Measurements from ENCODE around the gene HOXC10. TPM values are rescaled to one million over a fixed set of nuclear protein-coding genes. Genes with fewer than 3 reads are reported as not detected.
A peak's percentile ranks its signal among the peaks of the same experiment; 100 is the strongest.

HOXC10 gene
- total RNA-seq, 2 donors from 2014 or later = not detected

DNA sequence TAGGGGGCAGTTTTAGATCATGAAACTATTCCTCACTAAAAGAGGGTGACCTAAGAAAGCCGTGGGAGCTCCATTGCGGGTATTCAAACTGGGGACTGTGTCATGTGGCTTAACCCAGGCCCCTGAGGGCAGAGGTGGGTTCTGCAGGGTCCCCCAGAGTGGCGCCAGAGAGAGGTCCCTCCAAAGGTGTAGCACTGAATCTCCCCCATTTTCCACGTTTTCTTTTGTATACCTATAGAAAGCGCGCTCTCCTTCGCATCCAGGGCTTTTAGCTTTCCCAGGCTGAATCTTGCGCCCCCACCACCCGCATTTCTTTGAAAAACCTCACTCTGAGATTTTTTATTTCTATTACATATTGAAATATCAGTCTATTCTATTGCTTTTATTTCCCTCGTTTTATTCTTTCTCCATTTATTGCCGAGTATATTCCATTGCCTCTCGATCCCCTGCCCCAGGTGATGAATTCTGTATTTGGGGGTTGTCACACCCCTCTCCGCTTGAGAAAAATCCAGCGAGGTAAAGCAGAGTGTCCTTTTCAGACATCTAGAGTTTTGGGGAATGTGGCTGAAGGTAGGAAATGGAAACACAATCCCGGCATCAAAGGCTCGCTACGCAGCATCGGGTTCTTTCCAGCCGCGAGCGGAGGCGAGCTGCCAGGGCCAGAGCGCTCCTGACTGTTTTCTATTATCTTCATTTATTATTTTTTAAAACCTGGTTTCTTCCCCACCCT, 47.2 kb upstream of the HOXC10 start:
- Histone ChIP-seq H3K4me3 (ENCODE audit: low read length) (no peak overlapping the region), H3K36me3 (ENCODE audit: control insufficient read depth, insufficient read depth, low read length) (no peaks in the 10 kb centered on the region), H3K9me3 (ENCODE audit: control insufficient read depth, low read length) (peaks cover 9% of the 10 kb centered on the region), H3K9ac (ENCODE audit: extremely low read depth, low read length, poor library complexity, severe bottlenecking) (no peak overlapping the region), H3K27me3 (ENCODE audit: control insufficient read depth, insufficient read depth, low read length, poor library complexity, severe bottlenecking) (peaks cover 100% of the 10 kb centered on the region), H3K27ac (ENCODE audit: low read depth, low read length) (no peak overlapping the region), H3K4me1 (ENCODE audit: control insufficient read depth, insufficient read depth, low read length) (no peaks in the 10 kb centered on the region)
- Mint-ChIP-seq H3K9me3 (peaks cover 12% of the 10 kb centered on the region), H3K4me3 (no peak overlapping the region), H3K27me3 (ENCODE audit: insufficient read depth) (peaks cover 98% of the 10 kb centered on the region), H3K4me1 (peaks cover 5% of the 10 kb centered on the region), H3K27ac (no peak overlapping the region), H3K36me3 (ENCODE audit: low read depth) (no peaks in the 10 kb centered on the region)
- 44 to 48% methylated on average over 16 to 23 of the region's 23 CpGs for WGBS, 2 experiments (ENCODE audit: insufficient coverage in 1 of 2, insufficient read length in 1 of 2)
- TF ChIP-seq, protein P1, sequence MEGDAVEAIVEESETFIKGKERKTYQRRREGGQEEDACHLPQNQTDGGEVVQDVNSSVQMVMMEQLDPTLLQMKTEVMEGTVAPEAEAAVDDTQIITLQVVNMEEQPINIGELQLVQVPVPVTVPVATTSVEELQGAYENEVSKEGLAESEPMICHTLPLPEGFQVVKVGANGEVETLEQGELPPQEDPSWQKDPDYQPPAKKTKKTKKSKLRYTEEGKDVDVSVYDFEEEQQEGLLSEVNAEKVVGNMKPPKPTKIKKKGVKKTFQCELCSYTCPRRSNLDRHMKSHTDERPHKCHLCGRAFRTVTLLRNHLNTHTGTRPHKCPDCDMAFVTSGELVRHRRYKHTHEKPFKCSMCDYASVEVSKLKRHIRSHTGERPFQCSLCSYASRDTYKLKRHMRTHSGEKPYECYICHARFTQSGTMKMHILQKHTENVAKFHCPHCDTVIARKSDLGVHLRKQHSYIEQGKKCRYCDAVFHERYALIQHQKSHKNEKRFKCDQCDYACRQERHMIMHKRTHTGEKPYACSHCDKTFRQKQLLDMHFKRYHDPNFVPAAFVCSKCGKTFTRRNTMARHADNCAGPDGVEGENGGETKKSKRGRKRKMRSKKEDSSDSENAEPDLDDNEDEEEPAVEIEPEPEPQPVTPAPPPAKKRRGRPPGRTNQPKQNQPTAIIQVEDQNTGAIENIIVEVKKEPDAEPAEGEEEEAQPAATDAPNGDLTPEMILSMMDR (conservative IDR thresholded peaks at IDR 0.05) = no peak
- DNase-seq = no peak

DNA sequence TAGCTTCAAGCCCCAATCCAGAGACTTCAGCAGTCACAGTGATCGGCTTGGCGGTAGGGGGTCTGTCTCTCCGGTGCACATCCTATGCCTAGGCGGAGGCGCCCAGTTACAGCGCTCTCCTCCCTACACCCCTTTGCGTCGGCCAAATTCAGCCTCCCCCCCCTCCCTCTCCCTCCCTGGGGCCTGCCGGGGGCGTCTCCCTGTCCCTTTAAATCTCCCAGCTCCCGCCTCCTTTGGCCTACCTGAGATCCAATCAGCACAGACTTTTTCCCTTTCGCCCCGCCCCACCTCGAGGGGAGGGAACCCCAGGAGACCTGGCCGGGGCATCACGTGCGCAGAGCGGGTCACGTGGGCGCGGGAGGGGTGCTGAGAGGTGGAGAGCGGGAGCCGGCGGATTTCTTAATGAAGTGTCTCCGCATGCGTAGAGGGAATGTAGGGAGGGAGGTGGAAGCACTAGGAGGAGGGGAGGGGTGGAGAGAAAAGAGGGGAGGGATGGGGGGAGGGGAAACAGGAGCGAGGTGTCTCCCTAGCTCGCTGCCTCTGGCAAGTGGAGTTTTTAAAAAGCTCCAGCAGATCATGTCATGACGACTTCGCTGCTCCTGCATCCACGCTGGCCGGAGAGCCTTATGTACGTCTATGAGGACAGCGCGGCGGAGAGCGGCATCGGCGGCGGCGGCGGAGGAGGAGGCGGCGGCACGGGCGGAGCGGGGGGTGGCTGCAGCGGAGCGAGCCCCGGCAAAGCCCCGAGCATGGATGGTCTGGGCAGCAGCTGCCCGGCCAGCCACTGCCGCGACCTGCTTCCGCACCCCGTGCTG, 46.4 kb upstream of the HOXC10 start, which contains the start of gene HOXC13:
TSS of gene HOXC13 (plus strand) at position 506 of the 815 bp plus-strand sequence. CDS start at position 582, 76 bp downstream.
- no peaks in the 10 kb centered on the region for H3K36me3 ChIP-seq (ENCODE audit: control insufficient read depth, insufficient read depth, low read length)
- WGBS, 2 experiments (ENCODE audit: insufficient coverage in 1 of 2, insufficient read length in 1 of 2) = 10 to 11% methylated on average over 16 to 56 of the region's 56 CpGs
- no peaks in the 10 kb centered on the region for H3K36me3 Mint-ChIP-seq (ENCODE audit: low read depth)
- no peak within 1 kb of the TSS for H3K4me3 Mint-ChIP-seq
- peak; percentile 99 for DNase-seq
- H3K9me3 ChIP-seq (ENCODE audit: control insufficient read depth, low read length) = peaks cover 9% of the 10 kb centered on the region
- no peak within 1 kb of the TSS for H3K4me3 ChIP-seq (ENCODE audit: low read length)
- TF ChIP-seq, protein P1 (conservative IDR thresholded peaks at IDR 0.05) = no peak
- H3K27ac Mint-ChIP-seq = no peak within 1 kb of the TSS
- no peak within 1 kb of the TSS for H3K27ac ChIP-seq (ENCODE audit: low read depth, low read length)
- peaks cover 100% of the 10 kb centered on the region for H3K27me3 ChIP-seq (ENCODE audit: control insufficient read depth, insufficient read depth, low read length, poor library complexity, severe bottlenecking)
- peaks cover 12% of the 10 kb centered on the region for H3K9me3 Mint-ChIP-seq
- H3K4me1 ChIP-seq (ENCODE audit: control insufficient read depth, insufficient read depth, low read length) = no peaks in the 10 kb centered on the region
- peaks cover 5% of the 10 kb centered on the region for H3K4me1 Mint-ChIP-seq
- peaks cover 98% of the 10 kb centered on the region for H3K27me3 Mint-ChIP-seq (ENCODE audit: insufficient read depth)
- no peak within 1 kb of the TSS for H3K9ac ChIP-seq (ENCODE audit: extremely low read depth, low read length, poor library complexity, severe bottlenecking)

DNA sequence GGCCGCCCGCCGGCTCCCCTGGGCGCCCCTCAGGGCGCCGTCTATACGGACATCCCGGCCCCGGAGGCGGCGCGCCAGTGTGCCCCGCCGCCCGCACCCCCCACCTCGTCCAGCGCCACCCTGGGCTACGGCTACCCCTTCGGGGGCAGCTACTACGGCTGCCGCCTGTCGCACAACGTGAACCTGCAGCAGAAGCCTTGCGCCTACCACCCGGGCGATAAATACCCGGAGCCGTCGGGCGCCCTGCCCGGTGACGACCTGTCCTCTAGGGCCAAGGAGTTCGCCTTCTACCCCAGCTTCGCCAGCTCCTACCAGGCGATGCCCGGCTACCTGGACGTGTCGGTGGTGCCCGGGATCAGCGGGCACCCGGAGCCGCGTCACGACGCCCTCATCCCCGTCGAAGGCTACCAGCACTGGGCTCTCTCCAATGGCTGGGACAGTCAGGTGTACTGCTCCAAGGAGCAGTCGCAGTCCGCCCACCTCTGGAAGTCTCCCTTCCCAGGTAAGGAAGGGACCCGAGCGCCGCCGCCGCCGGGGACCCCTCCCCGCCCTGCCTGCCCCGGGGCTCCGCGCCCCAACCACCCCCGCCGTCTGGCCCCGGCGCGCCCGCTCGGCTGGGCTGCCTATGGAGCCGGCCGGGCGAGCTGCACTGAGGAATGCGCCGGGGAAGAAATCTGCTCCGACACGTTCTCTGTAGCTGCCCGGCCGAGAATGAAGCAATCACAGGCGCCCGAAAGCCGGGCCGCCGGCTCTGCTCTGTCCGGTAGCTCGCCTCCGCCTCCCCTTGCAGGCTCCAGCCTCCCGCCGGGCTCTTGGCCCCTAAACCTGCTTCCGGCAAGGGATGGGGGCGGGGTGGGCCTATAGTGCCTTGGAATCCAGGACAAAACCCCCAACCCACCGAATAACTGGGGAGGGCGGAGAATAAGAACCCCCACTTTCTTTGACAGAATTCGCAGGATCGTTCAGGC, 45.5 kb upstream of the HOXC10 start:
- H3K27me3 ChIP-seq (ENCODE audit: control insufficient read depth, insufficient read depth, low read length, poor library complexity, severe bottlenecking) = peaks cover 100% of the 10 kb centered on the region
- no peak overlapping the region for H3K4me3 Mint-ChIP-seq
- H3K9me3 ChIP-seq (ENCODE audit: control insufficient read depth, low read length) = peaks cover 9% of the 10 kb centered on the region
- no peak overlapping the region for H3K27ac Mint-ChIP-seq
- H3K36me3 ChIP-seq (ENCODE audit: control insufficient read depth, insufficient read depth, low read length) = no peaks in the 10 kb centered on the region
- H3K36me3 Mint-ChIP-seq (ENCODE audit: low read depth) = no peaks in the 10 kb centered on the region
- peak; percentile 85 for DNase-seq
- H3K4me1 ChIP-seq (ENCODE audit: control insufficient read depth, insufficient read depth, low read length) = no peaks in the 10 kb centered on the region
- no peak overlapping the region for H3K4me3 ChIP-seq (ENCODE audit: low read length)
- no peak overlapping the region for H3K9ac ChIP-seq (ENCODE audit: extremely low read depth, low read length, poor library complexity, severe bottlenecking)
- peaks cover 12% of the 10 kb centered on the region for H3K9me3 Mint-ChIP-seq
- no peak overlapping the region for H3K27ac ChIP-seq (ENCODE audit: low read depth, low read length)
- H3K27me3 Mint-ChIP-seq (ENCODE audit: insufficient read depth) = peaks cover 98% of the 10 kb centered on the region
- TF ChIP-seq, protein P1 (conservative IDR thresholded peaks at IDR 0.05) = no peak
- 17 to 25% methylated on average over 14 to 91 of the region's 91 CpGs for WGBS, 2 experiments (ENCODE audit: insufficient coverage in 1 of 2, insufficient read length in 1 of 2)
- H3K4me1 Mint-ChIP-seq = peaks cover 5% of the 10 kb centered on the region
